ENCODE measurements around the gene GPR183. TPM values are rescaled to one million over a fixed set of nuclear protein-coding genes. Genes with fewer than 3 reads are reported as not detected.

GPR183 gene
- total RNA-seq, 1 experiment from 2014 or later: 0.30 TPM

DNA sequence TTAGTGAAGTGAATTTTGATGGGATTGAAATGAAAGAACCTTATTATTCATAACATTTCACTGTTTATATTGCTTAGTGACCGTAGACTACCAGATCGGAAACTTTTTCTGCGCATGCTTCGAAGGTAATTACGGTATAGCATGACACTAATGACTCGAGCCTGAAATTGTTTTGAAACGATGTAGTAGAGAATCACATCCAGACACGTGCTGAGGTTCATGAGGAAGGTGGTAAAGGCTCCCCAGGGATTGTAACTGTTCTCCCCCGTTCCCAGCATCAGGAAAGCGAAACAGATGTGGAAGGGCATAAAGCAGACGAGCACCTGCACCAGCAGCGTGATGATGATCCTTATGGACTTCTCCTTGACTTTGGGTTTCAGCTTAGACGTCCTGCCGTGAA is 52.4 kb downstream of the GPR183 start:
- Histone ChIP-seq H3K9ac (ENCODE audit: low read length) (no peak overlapping the region), H3K4me1 (ENCODE audit: control insufficient read depth in 1 of 2, insufficient read depth in 2 of 2, low read length in 2 of 2) (no peaks in the 10 kb centered on the region), H3K27ac (ENCODE audit: low read depth, low read length) (no peak overlapping the region), H3K36me3 (ENCODE audit: control insufficient read depth in 1 of 2, insufficient read depth in 2 of 2, low read length in 2 of 2) (peaks cover 2 to 3% of the 10 kb centered on the region in 2 experiments; a peak in 1 of 4 replicates), H3K9me3 (ENCODE audit: control insufficient read depth in 1 of 2, insufficient read depth in 1 of 2, low read depth in 1 of 2, low read length in 2 of 2) (no peaks in the 10 kb centered on the region), H3K4me3 (replicated peaks in 1 of 2; ENCODE audit: low read depth in 1 of 2, low read length in 2 of 2) (no peak overlapping the region), H4K20me1 (ENCODE audit: insufficient read depth) (peaks cover 4% of the 10 kb centered on the region; the same call in 1 of the 2 replicates), H3K27me3 (ENCODE audit: insufficient read depth, low read length) (no peaks in the 10 kb centered on the region), H3K79me2 (ENCODE audit: insufficient read depth, low read length) (peaks cover 10% of the 10 kb centered on the region; the same call in 1 of the 2 replicates), H3K4me2 (ENCODE audit: low read length) (no peak overlapping the region), H3K9me2 (ENCODE audit: insufficient read depth) (no peaks in the 10 kb centered on the region), H2AFZ (ENCODE audit: low read depth, low read length, poor library complexity, severe bottlenecking) (no peak overlapping the region)
- POLR2A ChIA-PET: no interaction called here
- ATAC-seq: no peak
- RAD21 ChIA-PET (ENCODE audit: low non-redundant PET in 1 of 2, low total read pairs in 2 of 2, uncharacterized antibody in 2 of 2, unreplicated experiment in 2 of 2): no interaction called here
- DNase-seq (ENCODE audit: low read depth, low spot score): no peak
- intact Hi-C loops (cut with micrococcal nuclease): no loop called here
- TF ChIP-seq, protein P1, sequence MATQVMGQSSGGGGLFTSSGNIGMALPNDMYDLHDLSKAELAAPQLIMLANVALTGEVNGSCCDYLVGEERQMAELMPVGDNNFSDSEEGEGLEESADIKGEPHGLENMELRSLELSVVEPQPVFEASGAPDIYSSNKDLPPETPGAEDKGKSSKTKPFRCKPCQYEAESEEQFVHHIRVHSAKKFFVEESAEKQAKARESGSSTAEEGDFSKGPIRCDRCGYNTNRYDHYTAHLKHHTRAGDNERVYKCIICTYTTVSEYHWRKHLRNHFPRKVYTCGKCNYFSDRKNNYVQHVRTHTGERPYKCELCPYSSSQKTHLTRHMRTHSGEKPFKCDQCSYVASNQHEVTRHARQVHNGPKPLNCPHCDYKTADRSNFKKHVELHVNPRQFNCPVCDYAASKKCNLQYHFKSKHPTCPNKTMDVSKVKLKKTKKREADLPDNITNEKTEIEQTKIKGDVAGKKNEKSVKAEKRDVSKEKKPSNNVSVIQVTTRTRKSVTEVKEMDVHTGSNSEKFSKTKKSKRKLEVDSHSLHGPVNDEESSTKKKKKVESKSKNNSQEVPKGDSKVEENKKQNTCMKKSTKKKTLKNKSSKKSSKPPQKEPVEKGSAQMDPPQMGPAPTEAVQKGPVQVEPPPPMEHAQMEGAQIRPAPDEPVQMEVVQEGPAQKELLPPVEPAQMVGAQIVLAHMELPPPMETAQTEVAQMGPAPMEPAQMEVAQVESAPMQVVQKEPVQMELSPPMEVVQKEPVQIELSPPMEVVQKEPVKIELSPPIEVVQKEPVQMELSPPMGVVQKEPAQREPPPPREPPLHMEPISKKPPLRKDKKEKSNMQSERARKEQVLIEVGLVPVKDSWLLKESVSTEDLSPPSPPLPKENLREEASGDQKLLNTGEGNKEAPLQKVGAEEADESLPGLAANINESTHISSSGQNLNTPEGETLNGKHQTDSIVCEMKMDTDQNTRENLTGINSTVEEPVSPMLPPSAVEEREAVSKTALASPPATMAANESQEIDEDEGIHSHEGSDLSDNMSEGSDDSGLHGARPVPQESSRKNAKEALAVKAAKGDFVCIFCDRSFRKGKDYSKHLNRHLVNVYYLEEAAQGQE (IDR thresholded peaks at IDR 0.05; ENCODE audit: low read depth): no peak
- TF ChIP-seq POLR2AphosphoS5 (IDR thresholded peaks at IDR 0.05; ENCODE audit: low read depth, low read length) (no peak), POLR2A (IDR thresholded peaks at IDR 0.05; ENCODE audit: borderline replicate concordance, extremely low read depth, insufficient read depth, insufficient read length) (no peak), EZH2 (IDR thresholded peaks at IDR 0.05) (no peak), CBX3 (IDR thresholded peaks at IDR 0.05; ENCODE audit: low read depth) (no peak), FOSL1 (IDR thresholded peaks at IDR 0.05; ENCODE audit: low read depth) (no peak), ZFX (IDR thresholded peaks at IDR 0.05) (no peak), YY1 (IDR thresholded peaks at IDR 0.05; ENCODE audit: extremely low read depth, insufficient replicate concordance, low read depth, low read length) (no peak), SP1 (IDR thresholded peaks at IDR 0.05; ENCODE audit: low read depth) (no peak), ZNF274 (IDR thresholded peaks at IDR 0.05; ENCODE audit: low read depth, low read length) (no peak), RAD21 (IDR thresholded peaks at IDR 0.05; ENCODE audit: low read depth) (no peak), SRF (IDR thresholded peaks at IDR 0.05; ENCODE audit: low read depth) (no peak), SIN3A (IDR thresholded peaks at IDR 0.05; ENCODE audit: low read depth) (no peak), EZH2phosphoT487 (IDR thresholded peaks at IDR 0.05; ENCODE audit: borderline replicate concordance) (no peak), TCF7L2 (IDR thresholded peaks at IDR 0.05; ENCODE audit: borderline replicate concordance, extremely low read depth, insufficient read depth, insufficient read length) (no peak)
- TF ChIP-seq, protein P2, sequence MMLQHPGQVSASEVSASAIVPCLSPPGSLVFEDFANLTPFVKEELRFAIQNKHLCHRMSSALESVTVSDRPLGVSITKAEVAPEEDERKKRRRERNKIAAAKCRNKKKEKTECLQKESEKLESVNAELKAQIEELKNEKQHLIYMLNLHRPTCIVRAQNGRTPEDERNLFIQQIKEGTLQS (IDR thresholded peaks at IDR 0.05): no peak
- TF ChIP-seq, protein P3, sequence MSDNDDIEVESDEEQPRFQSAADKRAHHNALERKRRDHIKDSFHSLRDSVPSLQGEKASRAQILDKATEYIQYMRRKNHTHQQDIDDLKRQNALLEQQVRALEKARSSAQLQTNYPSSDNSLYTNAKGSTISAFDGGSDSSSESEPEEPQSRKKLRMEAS (IDR thresholded peaks at IDR 0.05): no peak
- CTCF ChIA-PET: interaction anchor here (0.8 kb wide), 1 partner anchor 11 kb away, joined by 4 read pairs; no protein-coding TSS in a partner anchor
- BruUV-seq (replicated peaks): no TSS peak

Measured in HCT116 (cell line).